Retinal pigment epithelial cell (primary cell): ENCODE data around the gene TXNRD2.

ENCODE experiments used
- DNase-seq: peaks from one replicate; pipeline ENCODE4 v3.0.0-alpha.2; 2010; ENCODE audit warnings: low read depth
- H3K4me3 ChIP-seq: 2 replicates; pipeline ENCODE4 v1.5.1; 2011; ENCODE audit warnings: mild to moderate bottlenecking, low read length, control low read depth, moderate library complexity
- TF ChIP-seq, protein P1 (sequence below): conservative IDR thresholded peaks from 2 replicates; pipeline ENCODE4 v1.5.1; 2011; ENCODE audit warnings: low read depth, low read length, control low read depth, inconsistent platforms

TXNRD2 gene

DNA sequence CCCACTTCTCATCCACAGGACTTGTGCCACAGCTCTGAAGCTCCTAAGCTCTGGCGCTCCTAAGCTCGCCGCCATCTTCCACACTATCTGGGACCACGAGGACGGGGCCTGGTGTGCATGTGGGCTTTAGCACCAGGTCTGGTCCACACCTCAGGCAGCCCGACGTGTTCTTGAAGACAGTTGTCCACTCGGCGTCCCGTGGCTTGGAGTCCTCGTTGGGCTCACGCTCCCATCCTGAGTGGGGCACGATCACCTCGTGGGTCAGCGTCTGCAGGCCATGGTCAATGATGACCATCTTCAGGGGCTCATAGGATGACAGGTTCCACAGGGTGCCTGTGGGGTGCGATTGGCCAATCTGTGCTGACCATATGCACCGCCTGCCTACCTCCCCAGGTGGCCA lies 37.1 kb upstream of the TXNRD2 start:
- no peak for DNase-seq
- TF ChIP-seq, protein P1, sequence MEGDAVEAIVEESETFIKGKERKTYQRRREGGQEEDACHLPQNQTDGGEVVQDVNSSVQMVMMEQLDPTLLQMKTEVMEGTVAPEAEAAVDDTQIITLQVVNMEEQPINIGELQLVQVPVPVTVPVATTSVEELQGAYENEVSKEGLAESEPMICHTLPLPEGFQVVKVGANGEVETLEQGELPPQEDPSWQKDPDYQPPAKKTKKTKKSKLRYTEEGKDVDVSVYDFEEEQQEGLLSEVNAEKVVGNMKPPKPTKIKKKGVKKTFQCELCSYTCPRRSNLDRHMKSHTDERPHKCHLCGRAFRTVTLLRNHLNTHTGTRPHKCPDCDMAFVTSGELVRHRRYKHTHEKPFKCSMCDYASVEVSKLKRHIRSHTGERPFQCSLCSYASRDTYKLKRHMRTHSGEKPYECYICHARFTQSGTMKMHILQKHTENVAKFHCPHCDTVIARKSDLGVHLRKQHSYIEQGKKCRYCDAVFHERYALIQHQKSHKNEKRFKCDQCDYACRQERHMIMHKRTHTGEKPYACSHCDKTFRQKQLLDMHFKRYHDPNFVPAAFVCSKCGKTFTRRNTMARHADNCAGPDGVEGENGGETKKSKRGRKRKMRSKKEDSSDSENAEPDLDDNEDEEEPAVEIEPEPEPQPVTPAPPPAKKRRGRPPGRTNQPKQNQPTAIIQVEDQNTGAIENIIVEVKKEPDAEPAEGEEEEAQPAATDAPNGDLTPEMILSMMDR = no peak
- H3K4me3 ChIP-seq = no peak overlapping the region

DNA sequence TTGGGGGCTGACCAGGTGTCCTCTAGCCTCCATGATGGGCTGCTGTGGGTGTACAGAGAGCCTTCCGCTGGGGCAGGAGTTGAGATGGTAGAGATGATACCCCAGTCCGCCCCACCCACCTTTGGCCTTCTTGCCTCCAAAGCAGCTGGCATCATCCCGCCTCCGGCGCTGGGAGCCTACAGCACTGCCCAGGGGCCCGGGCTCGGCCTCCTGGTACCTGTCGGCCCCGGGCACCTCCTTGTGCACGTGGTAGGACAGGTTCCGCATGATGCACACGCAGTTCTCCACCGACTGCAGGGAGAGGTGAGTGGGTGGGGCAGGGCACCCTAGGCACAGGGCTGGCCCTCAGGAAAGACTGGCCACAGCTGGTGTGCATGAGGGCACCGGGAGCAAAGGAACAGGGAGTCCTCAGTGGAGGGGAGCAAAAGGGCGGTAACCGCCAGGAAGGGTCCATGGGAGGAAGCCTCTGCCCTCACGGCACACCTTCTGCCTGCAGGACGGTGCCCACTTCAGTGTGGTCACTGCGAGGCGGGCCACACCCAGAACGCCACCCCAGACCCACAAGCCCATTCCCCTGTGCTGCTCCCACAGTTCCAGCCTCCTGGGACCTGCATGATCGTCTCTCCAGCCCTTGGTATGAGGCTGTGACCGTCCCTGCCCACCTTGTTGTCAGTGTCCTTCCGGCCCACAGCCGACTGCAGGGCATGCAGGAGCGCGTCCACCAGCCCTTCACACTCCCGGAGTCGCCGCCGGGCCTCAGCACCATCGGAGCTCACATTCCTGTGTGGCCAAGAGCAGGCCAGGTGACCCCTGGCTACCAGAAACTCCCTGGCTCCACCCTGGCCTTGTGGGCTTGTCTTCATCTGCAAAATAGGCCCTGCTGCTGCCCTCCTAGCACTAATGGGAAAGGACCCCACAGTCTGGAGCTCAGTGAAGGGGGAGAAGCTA lies 36.0 kb upstream of the TXNRD2 start:
- DNase-seq = no peak
- no peak overlapping the region for H3K4me3 ChIP-seq

DNA sequence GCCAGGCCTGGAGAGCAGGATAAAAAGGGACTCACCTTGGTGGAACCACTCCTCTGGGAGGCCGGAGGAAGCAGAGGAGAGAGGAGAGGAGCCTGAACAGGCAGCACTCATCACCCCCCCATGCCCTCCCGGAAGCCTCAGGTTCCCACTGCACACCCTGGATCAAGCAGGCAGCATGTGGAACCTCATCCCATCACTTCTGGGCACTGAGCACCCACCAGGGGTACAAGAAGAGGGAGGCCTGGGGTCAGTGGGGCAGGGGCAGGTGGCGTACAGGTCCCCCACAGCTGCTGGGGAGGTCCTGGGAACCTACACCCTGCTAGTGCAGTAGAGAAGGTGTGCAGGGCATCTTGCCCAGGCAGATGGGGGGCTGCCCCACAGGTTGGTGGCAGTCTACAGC lies 35.1 kb upstream of the TXNRD2 start:
- TF ChIP-seq, protein P1 = no peak
- no peak overlapping the region for H3K4me3 ChIP-seq
- no peak for DNase-seq

More for the DNA sequence above, 36.0 kb upstream of the TXNRD2 start:
- TF ChIP-seq, protein P1 = no peak

DNA sequence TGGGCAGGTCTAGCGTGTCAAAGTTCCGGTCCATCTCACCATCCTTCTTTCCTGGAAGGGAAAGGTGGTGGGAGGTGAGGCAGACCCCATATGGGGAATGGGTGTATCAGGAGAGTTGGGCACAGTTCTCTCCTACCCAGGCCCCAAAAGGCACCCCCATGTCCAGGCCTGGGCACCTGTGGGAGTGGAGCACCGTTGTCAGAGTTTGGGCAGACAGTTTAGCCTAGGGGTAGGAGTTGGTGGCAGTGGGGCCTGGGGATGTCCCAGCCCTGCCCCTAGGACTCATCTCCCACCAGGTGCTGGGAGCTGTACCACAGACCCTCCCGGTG lies 34.1 kb upstream of the TXNRD2 start:
- TF ChIP-seq, protein P1 = no peak
- no peak overlapping the region for H3K4me3 ChIP-seq
- no peak for DNase-seq

DNA sequence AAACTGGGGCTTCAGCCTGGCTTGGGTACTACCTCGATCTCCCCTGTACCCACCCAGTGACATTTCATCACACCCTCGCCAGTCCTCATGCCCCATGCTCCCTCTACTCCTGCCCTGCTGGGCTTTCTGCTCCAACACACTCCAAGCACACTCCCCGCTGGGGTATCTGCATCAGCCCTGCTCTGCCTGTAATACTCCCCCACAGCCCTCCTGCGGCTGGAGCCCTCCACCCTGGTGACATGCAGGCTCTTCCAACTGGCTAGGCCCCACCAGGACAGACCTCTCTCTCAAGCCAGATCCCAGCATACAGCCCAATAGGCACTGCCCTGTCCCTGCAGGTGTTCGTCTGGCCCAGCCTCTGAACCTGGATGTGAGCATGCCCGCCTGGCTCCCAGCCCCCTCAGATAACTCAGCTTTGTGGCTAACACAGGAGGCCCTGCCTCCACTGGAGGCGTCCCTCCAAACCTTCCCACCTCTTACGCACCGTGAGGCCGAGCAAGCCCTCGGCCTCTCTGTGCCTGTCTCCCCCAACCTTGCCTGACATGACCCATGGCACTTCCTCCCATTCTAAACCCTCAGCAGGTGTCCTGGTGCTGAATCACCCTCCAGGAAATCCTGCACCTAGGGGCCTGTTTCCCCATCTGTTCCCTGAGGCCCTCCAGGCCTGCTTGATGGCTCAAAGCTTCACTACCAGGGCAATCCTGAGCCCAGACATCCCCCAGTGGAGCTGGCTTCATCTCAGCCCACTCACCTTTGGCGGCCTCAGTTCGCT lies 33.5 kb upstream of the TXNRD2 start:
- TF ChIP-seq, protein P1 = no peak
- H3K4me3 ChIP-seq = no peak overlapping the region
- no peak for DNase-seq

DNA sequence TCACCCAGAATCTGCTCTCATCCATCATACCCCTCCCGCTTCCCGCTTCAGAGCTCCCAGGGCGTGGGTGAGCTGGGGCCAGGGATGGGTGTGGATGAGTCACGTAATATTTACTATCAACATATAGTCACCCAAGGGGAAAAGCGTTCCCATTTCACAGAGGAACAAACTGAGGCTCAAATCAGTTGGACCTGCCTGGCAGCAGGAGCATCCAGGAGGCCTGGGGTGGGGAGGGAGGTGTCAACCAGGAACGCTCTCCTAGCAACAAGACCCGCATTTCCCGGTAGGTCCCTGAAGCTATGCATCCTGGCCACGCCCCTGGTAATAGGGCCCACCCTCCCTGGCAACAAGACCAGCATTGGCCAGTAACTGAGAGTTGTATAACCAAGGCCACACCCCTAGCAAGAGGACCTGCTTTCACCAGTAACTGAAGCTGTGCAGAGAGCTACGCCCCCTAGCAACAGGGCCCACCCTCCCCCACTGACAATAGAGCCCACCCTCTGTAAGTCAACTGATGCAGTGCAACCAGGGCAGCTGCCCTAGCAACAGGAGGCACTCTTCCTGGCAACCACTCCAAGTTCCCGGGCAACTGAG lies 32.7 kb upstream of the TXNRD2 start:
- no peak for DNase-seq
- no peak overlapping the region for H3K4me3 ChIP-seq
- TF ChIP-seq, protein P1 = no peak
